Measurements from ENCODE around the gene GIMAP1.

GIMAP1 gene

DNA sequence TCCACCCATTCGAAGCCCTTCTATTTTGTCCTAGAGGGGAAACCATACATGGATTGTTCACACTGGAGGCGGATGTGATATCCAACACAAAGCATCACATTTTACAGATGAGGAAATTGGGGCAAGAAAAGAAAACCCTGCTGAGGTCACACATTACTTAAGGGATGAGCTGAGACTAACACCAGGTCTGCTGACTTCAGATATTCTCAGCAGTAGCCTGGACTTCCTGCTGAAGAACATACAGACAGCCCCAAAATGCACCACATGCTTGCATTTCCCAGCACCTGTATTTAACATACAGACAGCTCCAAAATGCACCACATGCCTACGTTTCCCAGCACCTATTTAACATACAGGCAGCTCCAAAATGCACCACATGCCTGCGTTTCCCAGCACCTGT, 32.0 kb downstream of the GIMAP1 start:
- no peak for DNase-seq (ENCODE audit: low read depth)

DNA sequence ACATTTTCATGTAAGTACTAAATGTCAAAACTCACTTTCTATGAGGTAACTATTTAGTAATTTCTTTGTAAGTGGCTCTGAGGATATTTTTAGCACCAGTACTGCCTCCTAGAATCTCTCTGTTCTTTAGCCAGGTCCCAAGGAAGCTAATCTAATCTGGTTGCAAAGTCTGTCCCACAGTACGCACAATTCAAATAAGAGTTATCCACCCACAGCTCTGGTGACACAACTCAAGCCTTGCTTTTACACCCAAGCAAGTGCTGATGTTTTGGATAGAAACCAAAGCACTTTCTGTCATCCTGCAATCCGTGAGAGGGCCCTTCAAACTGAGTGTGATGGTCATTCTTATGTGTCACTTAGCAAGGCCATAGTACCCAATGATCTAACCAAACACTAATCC, 35.3 kb downstream of the GIMAP1 start:
- no peak for DNase-seq (ENCODE audit: low read depth)

DNA sequence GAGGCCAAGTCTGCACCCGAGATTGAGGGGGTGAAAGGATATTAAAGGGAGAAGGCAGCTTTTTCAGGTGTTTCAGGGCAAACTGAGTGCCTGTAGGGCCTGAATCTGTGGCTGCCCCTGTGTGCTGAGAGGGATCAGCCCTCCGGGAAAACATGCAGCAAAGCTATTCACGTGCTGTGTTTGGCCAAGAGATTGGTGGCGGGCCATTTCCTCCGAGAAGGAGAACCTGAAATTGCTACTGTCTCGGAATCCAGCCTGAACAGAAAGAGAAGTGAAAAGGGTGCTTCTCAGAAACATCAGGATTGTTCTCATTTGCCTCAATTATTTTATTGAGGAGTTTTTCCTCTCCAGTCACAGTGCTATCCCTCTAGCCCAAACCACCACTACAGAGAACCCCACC, 36.8 kb downstream of the GIMAP1 start:
- no peak for DNase-seq (ENCODE audit: low read depth)

DNA sequence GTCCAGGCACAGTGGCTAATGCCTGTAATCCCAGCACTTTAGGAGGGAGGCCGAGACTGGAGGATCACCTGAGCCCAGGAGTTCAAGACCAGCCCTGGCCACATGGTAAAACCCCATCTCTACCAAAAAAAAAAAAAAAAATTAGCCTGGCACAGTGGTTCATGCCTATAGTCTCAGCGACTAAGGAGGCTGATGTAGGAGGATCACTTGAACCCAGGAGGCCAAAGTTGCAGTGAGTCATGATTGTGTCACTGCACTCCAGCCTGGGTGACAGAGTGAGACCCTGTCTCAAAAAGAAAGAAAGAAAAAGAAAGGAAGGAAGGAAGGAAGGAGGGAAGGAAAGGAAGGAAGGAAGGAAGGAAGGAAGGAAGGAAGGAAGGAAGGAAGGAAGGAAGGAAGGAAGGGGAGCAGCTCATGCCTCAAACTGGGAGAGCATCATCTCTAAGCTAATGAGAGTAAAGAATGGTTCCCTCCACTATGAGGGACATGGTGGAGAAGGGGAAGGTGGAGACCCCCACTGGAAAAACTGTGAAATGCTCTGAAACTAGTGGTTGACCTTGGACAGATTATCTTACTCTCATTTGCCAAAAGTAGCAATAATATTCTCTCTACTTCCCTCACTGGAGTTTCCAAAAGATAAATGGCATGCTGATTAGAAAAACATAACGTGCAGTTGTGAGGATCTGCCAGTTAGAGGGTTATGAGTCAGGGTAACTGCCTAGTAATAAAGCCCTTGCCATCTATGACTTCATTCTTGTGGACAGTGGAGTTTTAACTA, 37.6 kb downstream of the GIMAP1 start:
- no peak for DNase-seq (ENCODE audit: low read depth)

DNA sequence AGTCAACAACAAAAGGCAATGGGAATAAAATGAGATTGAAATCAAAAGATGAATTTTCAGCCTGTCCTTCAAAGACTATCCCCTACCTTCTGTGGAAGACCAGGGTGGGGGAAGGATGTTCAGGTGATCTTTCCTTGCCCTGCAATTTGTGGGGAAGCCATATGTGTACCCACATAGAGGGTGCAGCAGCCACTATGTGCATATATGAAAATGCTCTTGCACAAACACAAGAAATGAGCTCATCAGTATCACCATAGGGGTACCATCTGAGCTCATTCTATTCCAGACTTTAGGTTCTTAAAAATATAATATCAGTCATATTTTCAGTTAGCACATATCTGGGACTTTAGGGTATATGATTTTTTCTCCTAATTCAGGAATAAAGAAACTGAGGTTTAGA, 38.5 kb downstream of the GIMAP1 start:
- DNase-seq (ENCODE audit: low read depth), result no peak

DNA sequence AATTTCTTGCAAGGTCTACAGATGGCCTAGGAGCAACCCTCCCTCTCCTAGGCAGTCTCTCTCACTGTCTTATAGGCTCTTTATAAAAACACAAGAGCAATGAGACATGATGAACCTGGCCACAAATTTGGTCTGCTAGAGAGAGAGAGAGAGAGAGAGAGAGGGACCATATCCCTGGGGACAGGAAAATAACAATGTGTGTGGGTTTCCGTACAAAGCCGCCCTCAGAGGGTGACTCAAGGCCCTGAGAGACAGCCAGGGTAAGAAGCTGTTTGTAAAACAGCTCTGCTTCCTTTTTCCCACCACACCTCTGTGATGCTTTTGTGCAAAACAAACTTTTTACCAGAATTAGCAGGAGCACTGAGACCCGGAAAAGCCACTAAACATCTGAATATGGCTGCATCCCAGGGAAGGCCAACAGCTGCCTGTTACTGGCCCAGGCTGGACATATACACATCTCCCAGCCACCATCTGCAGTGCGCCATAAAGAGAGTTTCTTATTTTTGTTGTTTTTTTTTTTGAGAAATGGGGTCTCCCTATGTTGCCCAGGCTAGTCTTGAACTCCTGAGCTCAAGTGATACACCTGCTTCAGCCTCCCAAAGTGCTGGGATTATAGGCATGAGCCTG, 39.2 kb downstream of the GIMAP1 start:
- DNase-seq (ENCODE audit: low read depth), result no peak

DNA sequence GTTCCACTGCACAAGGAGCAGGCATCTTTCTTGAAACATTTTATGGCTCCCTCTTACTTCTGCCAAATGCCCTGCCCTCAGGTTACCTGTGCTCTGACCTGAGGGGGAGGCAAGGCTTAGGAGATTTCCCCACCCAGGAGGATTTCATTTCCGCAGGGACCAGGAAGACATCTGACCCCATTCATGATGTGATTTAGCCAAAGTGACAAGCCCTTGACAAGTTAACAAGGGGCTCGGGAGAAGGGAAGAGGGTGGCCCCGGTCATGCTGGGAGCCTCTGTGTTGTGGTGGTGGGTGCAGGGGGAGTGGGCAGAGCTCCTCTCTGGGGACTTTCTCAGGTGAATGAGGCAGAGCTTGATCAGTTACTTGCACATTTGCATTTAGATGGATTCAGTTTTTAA, 39.8 kb downstream of the GIMAP1 start:
- DNase-seq (ENCODE audit: low read depth), result no peak

DNA sequence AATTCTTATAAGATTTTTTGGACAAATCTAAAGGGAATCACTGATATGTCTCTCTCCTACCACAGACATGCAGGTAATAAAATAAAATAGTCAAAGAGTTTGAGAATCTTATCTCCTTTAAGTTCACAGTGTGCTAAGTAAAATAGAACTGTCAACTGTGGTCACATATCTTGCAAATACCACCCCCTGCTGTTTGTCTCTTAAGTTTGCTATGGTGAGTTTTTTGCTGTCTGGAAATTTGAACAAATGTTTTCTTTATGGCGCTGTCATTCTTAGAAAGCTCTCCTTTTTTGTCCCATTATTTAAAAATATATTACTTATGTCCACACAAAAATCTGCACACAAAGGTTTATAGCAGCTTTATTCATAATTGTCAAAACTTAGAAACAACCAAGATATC, 40.4 kb downstream of the GIMAP1 start:
- DNase-seq (ENCODE audit: low read depth), result no peak

DNA sequence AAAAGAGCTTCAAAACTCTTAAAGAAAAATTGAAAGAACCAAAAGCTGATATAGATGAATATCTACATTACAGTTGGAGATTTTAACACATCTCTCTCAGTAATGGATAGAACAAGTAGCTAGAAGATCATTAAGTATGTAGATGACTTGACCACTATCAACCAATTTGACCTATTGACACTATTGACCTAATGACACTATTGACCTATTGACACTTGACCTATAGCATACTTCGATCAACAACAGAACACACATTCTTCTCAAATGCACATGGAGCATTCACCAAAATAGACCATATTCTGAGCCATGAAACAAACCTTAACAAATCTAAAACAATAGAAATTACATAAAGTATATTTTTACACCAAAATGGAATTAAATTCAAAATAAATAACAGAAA, 43.1 kb downstream of the GIMAP1 start:
- no peak for DNase-seq (ENCODE audit: low read depth)

DNA sequence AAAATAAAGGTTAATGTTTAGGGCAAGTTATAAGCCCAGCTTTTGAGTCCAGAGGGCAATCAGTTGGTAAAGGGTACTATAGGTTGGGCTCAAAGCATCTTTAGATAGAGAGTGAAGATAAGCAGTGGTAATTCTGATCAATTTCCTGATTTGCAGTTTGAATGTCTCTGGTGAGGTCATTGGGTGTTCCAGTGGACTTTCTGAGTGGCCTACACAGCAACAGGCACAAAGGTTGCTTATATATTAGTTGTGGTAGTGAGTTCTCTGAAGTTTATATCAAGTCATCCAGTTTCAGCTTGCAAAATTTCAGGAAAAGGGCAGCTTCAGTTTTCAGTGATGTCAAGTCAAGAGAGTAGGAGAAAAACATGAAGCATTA, 49.9 kb downstream of the GIMAP1 start:
- DNase-seq (ENCODE audit: low read depth), result no peak

DNA sequence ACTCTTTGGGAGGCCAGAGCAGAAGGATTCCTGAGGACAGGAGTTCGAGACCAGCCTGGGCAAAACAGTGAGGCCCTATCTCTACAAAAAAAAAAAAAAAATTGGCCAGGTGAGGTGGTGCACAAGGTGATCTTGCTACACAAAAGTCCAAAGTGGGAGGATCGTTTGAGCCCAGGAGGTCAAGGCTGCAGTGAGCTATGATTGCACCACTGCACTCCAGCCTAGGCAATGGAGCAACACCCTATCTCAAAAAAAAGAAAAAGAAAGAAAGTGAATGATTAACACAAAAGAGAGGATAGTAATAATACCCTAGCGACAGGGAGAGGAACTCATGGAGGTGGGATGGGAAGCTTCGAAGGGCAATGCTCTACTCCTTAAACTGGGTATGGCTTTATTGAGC, 53.4 kb downstream of the GIMAP1 start:
- DNase-seq (ENCODE audit: low read depth), result no peak

Data from HS-5 (cell line).